BE2C (cell line): ENCODE results near the gene NEDD9.

Source experiments
- DNase-seq: peaks from one replicate; pipeline ENCODE4 v3.0.0-alpha.2; 2020
- H3K27me3 ChIP-seq: fragments of 250-450 bp; sonication (Bioruptor Pico); 2 replicates; pipeline ENCODE4 v1.5.1; 2020; ENCODE audit warnings: mild to moderate bottlenecking
- H3K36me3 ChIP-seq: fragments of 250-450 bp; sonication (Bioruptor Pico); 2 replicates; pipeline ENCODE4 v1.5.1; 2020; ENCODE audit warnings: mild to moderate bottlenecking
- H3K4me1 ChIP-seq: fragments of 250-450 bp; sonication (Bioruptor Pico); 2 replicates; pipeline ENCODE4 v1.5.1; 2020
- H3K4me3 ChIP-seq: 2 replicates; pipeline ENCODE4 v1.5.1; 2011; ENCODE audit warnings: low read depth, low read length
- H3K9me3 ChIP-seq: fragments of 250-450 bp; sonication (Bioruptor Pico); 2 replicates; pipeline ENCODE4 v1.5.1; 2020
- CTCF ChIP-seq: IDR thresholded peaks from 2 replicates; pipeline ENCODE4 v1.5.1; 2012; ENCODE audit warnings: mild to moderate bottlenecking, low read depth, low read length

The NEDD9 gene

GRCh38 chr6:11190625-11191245, 41.7 kb downstream of the NEDD9 start:
- DNase-seq, result no peak
- no peaks in the 10 kb centered on the region for H3K27me3 ChIP-seq
- no peak overlapping the region for H3K4me3 ChIP-seq
- no peaks in the 10 kb centered on the region for H3K36me3 ChIP-seq
- no peaks in the 10 kb centered on the region for H3K4me1 ChIP-seq
- no peaks in the 10 kb centered on the region for H3K9me3 ChIP-seq
- TF ChIP-seq CTCF, result no peak

- no peaks in the 10 kb centered on the region for H3K36me3 ChIP-seq
- no peak for TF ChIP-seq CTCF
Observed at GRCh38 chr6:11189865-11190624, 42.4 kb downstream of the NEDD9 start.

GRCh38 chr6:11188161-11188915, 44.1 kb downstream of the NEDD9 start:
- no peaks in the 10 kb centered on the region for H3K27me3 ChIP-seq
- H3K4me3 ChIP-seq, result no peak overlapping the region
- no peaks in the 10 kb centered on the region for H3K9me3 ChIP-seq
- no peaks in the 10 kb centered on the region for H3K4me1 ChIP-seq
- no peak for TF ChIP-seq CTCF
- DNase-seq, result no peak
- no peaks in the 10 kb centered on the region for H3K36me3 ChIP-seq

More at GRCh38 chr6:11189865-11190624, 42.4 kb downstream of the NEDD9 start:
- Histone ChIP-seq H3K9me3 (no peaks in the 10 kb centered on the region), H3K27me3 (no peaks in the 10 kb centered on the region), H3K4me3 (no peak overlapping the region), H3K4me1 (no peaks in the 10 kb centered on the region)
- no peak for DNase-seq

GRCh38 chr6:11187301-11187700, 45.2 kb downstream of the NEDD9 start:
- no peaks in the 10 kb centered on the region for H3K36me3 ChIP-seq
- no peaks in the 10 kb centered on the region for H3K4me1 ChIP-seq
- H3K9me3 ChIP-seq, result no peaks in the 10 kb centered on the region
- TF ChIP-seq CTCF, result no peak
- no peak for DNase-seq
- no peaks in the 10 kb centered on the region for H3K27me3 ChIP-seq
- H3K4me3 ChIP-seq, result no peak overlapping the region

GRCh38 chr6:11185204-11185842, 47.1 kb downstream of the NEDD9 start:
- no peaks in the 10 kb centered on the region for H3K36me3 ChIP-seq
- H3K4me3 ChIP-seq, result no peak overlapping the region
- no peaks in the 10 kb centered on the region for H3K4me1 ChIP-seq
- DNase-seq, result no peak
- no peaks in the 10 kb centered on the region for H3K27me3 ChIP-seq
- no peaks in the 10 kb centered on the region for H3K9me3 ChIP-seq
- TF ChIP-seq CTCF, result no peak
